Measurements from ENCODE around the gene CDH4. TPM values are rescaled to one million over a fixed set of nuclear protein-coding genes. Genes with fewer than 3 reads are reported as not detected.

CDH4 gene
- total RNA-seq, 4 donors from 2014 or later, result not detected

DNA sequence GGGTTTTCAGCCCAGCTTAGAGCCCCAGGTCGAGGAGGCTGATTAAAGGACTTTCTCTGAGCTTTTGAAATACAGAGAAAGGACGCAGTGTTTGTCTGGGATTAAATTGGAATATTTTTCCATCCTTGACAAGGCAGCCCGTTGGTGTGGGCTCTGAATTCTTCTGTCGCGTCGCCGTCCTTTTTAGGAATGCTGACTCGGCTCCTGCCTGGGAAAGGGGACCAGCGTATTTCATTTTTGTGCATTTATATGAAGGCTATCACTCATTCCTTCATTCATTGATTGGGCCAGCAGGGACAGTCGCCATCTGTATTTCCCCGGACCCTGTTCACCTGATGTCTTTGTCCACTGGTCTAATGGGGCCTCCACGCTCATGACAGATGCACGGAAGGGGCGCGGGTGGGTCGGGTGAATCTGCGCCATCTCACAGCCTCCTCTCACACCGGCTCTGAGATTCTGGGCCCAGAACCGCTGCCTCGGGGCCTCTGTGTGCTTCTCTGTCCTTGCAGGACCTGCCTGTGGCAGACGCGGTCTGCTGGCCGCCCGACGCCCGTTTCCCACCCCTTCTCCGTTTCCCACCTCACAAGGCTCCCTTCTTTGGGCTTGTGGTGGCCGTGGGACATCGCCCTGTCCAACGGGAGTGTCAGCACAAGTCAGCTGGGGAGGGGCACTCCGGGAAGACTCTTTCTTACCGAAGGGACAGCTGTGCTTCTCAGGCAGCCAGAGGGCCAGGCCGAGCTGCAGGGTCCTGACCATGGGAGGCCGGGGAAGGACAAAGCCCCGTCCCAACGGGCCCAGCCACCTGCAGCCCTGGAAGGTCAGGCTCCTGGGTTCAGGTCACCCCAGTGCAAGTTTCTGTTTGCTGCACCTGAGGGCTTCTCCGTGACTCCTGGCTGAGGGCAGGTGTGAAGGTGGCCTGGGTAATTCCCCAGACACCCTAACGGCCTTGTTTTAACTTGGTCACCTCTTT lies 656.3 kb downstream of the CDH4 start:
- H3K9me3 ChIP-seq, result no peaks in the 10 kb centered on the region
- TF ChIP-seq POLR2AphosphoS5 (IDR thresholded peaks at IDR 0.05) (no peak), POLR2A (IDR thresholded peaks at IDR 0.05) (no peak), EP300 (IDR thresholded peaks at IDR 0.05; ENCODE audit: low read depth) (no peak)
- TF ChIP-seq, protein P1, sequence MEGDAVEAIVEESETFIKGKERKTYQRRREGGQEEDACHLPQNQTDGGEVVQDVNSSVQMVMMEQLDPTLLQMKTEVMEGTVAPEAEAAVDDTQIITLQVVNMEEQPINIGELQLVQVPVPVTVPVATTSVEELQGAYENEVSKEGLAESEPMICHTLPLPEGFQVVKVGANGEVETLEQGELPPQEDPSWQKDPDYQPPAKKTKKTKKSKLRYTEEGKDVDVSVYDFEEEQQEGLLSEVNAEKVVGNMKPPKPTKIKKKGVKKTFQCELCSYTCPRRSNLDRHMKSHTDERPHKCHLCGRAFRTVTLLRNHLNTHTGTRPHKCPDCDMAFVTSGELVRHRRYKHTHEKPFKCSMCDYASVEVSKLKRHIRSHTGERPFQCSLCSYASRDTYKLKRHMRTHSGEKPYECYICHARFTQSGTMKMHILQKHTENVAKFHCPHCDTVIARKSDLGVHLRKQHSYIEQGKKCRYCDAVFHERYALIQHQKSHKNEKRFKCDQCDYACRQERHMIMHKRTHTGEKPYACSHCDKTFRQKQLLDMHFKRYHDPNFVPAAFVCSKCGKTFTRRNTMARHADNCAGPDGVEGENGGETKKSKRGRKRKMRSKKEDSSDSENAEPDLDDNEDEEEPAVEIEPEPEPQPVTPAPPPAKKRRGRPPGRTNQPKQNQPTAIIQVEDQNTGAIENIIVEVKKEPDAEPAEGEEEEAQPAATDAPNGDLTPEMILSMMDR (IDR thresholded peaks at IDR 0.05), result no peak
- in situ Hi-C loops (cut with MboI; ENCODE audit: low pct_ligation_motif_present in 1 of 4, low pct_unique_long_range_greater_than_20kb in 1 of 4, low sequenced_read_pairs in 3 of 4) (no loop called here), intact Hi-C loops (cut with DNase I; ENCODE audit: low total_unique reads) (no loop called here)
- H3K4me1 ChIP-seq, result no peaks in the 10 kb centered on the region
- H3K27me3 ChIP-seq, result no peaks in the 10 kb centered on the region
- no peak overlapping the region for H3K27ac ChIP-seq
- no peak overlapping the region for H3K4me3 ChIP-seq
- WGBS, 2 donors (ENCODE audit: low coverage in 1 of 2), result 82 to 90% methylated on average over 7 to 38 of the region's 38 CpGs
- DNase-seq, result no peak
- no peaks in the 10 kb centered on the region for H3K36me3 ChIP-seq

DNA sequence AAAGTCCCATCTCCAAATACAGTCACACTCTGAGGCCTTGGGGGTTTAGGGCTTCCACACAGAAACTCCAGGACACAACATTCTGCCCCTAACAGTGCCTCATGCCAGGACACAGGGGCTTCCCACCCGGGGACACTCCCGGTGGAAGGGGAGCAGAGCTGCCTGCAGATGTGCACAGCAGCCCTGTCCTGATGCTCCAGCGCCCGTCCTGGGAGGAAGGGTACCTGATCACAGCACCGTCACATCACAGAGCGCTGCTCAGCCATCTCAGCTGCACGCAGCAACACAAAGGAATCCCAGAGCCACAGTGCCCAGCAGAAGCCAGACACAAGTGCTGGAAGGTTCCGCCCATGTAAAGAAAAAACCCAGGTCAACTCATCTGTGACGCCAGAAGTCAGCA lies 657.0 kb downstream of the CDH4 start:
- in situ Hi-C loops (cut with MboI; ENCODE audit: low pct_ligation_motif_present in 1 of 4, low pct_unique_long_range_greater_than_20kb in 1 of 4, low sequenced_read_pairs in 3 of 4), result no loop called here

GRCh38 chr20:61909821-61910220 lies 657.8 kb downstream of the CDH4 start:
- TF ChIP-seq, protein P1 (IDR thresholded peaks at IDR 0.05), result no peak
- no peak for TF ChIP-seq POLR2A (IDR thresholded peaks at IDR 0.05)
- no peak for TF ChIP-seq POLR2AphosphoS5 (IDR thresholded peaks at IDR 0.05)
- TF ChIP-seq EP300 (IDR thresholded peaks at IDR 0.05; ENCODE audit: low read depth), result no peak
- Histone ChIP-seq H3K27ac (no peak overlapping the region), H3K36me3 (no peaks in the 10 kb centered on the region), H3K4me3 (no peak overlapping the region), H3K9me3 (no peaks in the 10 kb centered on the region), H3K27me3 (no peaks in the 10 kb centered on the region), H3K4me1 (no peaks in the 10 kb centered on the region)
- 63% methylated on average over 14 of the region's 14 CpGs; no CpG with 5 or more reads in 1 of the 2 donors for WGBS, 2 donors (ENCODE audit: low coverage in 1 of 2)
- DNase-seq, result no peak
- intact Hi-C loops (cut with DNase I; ENCODE audit: low total_unique reads), result no loop called here
- in situ Hi-C loops (cut with MboI; ENCODE audit: low pct_ligation_motif_present in 1 of 4, low pct_unique_long_range_greater_than_20kb in 1 of 4, low sequenced_read_pairs in 3 of 4), result no loop called here

More for the DNA sequence above, 657.0 kb downstream of the CDH4 start:
- 81% methylated on average over 9 of the region's 9 CpGs; no CpG with 5 or more reads in 1 of the 2 donors for WGBS, 2 donors (ENCODE audit: low coverage in 1 of 2)
- Histone ChIP-seq H3K4me3 (no peak overlapping the region), H3K27me3 (no peaks in the 10 kb centered on the region), H3K36me3 (no peaks in the 10 kb centered on the region), H3K4me1 (no peaks in the 10 kb centered on the region), H3K27ac (no peak overlapping the region), H3K9me3 (no peaks in the 10 kb centered on the region)
- intact Hi-C loops (cut with DNase I; ENCODE audit: low total_unique reads), result no loop called here
- no peak for TF ChIP-seq EP300 (IDR thresholded peaks at IDR 0.05; ENCODE audit: low read depth)
- TF ChIP-seq POLR2A (IDR thresholded peaks at IDR 0.05), result no peak
- TF ChIP-seq POLR2AphosphoS5 (IDR thresholded peaks at IDR 0.05), result no peak
- TF ChIP-seq, protein P1 (IDR thresholded peaks at IDR 0.05), result no peak
- DNase-seq, result no peak

- Histone ChIP-seq H3K4me3 (no peak overlapping the region), H3K27ac (no peak overlapping the region), H3K36me3 (no peaks in the 10 kb centered on the region), H3K27me3 (no peaks in the 10 kb centered on the region), H3K9me3 (no peaks in the 10 kb centered on the region), H3K4me1 (no peaks in the 10 kb centered on the region)
- 68 to 75% methylated on average over 4 to 7 of the region's 7 CpGs for WGBS, 2 donors (ENCODE audit: low coverage in 1 of 2)
- DNase-seq, result no peak
- intact Hi-C loops (cut with DNase I; ENCODE audit: low total_unique reads), result no loop called here
- in situ Hi-C loops (cut with MboI; ENCODE audit: low pct_ligation_motif_present in 1 of 4, low pct_unique_long_range_greater_than_20kb in 1 of 4, low sequenced_read_pairs in 3 of 4), result no loop called here
- TF ChIP-seq EP300 (IDR thresholded peaks at IDR 0.05; ENCODE audit: low read depth) (no peak), POLR2A (IDR thresholded peaks at IDR 0.05) (no peak), POLR2AphosphoS5 (IDR thresholded peaks at IDR 0.05) (no peak)
- TF ChIP-seq, protein P1 (IDR thresholded peaks at IDR 0.05), result no peak
Measured at GRCh38 chr20:61911824-61912223, 659.8 kb downstream of the CDH4 start.
